NCI-H526 (cell line): ENCODE results near the gene AP3D1.

Experiments used
- DNase-seq, 2 experiments: peaks; one replicate each; lab custom pipeline; 2025; lab: John Stamatoyannopoulos, UW

AP3D1 gene

DNA sequence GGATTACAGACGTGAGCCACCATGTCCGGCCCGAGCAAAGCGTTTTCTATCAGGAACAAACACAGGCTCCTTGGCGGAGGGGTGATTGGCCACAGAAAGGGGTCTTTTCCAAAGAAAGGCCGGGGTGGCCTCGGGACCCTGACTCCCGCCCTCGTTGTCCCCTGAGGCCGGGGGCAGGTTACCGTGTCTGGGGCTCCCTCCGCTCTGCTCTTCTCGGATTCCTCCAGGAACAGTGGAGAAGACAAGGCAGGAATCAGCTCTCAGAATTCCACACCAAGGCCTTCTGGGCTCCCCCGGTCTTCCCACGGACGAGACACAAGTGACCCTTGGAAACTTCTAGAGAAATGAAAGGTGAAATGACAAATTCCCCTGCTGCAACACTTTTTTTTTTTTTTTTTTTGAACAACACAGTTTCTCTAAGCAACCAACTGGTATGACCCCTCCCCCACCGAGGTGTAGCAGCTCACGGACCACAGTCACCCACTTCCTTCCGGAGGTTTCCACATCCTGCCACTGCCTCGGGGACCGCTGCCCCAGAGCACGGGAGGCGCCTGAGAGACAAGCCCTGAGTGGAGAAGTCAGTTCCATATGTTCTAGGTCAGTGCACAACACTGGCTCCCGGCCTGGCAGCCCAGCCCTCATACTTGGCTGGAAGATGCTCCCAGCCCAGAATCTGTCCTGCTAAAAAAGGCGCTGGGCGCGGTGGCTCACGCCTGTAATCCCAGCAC is 66.2 kb downstream of the AP3D1 start:
- DNase-seq: no peak

DNA sequence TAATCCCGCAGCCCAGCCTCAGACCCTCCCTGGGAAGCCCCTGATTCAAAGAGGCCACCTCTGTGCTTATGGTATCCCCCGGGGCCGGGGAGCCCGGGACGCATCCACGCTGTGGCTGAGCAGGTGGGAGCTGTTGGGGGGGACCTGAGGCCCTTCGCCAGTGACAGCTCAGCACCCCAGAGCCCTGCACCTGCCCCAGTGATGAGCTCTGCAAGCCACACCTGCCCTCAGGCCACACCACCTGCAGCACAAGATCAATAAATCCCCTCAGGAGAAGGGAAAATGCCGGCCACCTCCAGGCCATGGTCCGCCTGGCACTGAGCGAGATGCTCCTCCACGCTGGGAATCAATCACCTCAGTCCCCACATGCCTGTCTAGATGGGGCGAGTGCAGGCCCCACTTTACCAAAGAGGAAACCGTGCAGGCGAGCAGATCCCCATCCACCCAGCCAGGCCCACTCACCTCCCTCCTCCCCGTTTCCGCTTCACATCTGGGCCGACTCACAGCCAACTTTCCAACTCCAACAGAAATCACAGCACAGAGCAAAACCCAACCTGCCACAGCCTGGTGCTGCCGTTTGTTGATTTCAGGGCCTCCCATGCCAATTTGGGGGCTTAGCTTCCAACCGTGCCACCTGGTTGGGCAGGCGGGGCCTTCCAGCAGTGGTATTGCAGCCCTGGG is 68.1 kb downstream of the AP3D1 start:
- DNase-seq: no peak

- no peak for DNase-seq
These were observed 69.2 kb downstream of the AP3D1 start for GRCh38 chr19:2081873-2082810.

- DNase-seq: no peak
These were observed 70.9 kb downstream of the AP3D1 start for GRCh38 chr19:2080336-2080988.

DNA sequence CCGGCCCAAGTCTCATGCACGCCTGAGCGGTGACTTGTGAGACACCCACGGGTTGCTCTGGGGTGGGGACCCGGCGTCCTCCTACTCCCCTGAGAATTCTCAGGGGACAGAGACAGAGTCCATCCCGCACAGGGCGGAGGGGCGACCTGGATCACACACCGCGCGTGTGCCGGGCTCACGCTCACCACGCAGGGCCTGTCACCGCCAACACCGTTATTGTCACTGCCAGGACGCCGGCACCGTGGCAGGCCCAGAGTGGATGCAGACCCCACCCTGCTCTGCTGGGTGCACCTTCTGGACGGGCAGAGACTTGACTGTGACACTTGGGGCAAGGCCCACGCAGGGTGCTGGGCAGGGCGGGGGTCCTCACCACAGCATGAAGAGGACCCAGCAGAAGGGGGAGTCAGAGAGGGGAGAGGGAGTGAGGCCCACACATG is 71.5 kb downstream of the AP3D1 start:
- DNase-seq: no peak

GRCh38 chr19:2079076-2079864 is 72.1 kb downstream of the AP3D1 start:
- DNase-seq: no peak

DNA sequence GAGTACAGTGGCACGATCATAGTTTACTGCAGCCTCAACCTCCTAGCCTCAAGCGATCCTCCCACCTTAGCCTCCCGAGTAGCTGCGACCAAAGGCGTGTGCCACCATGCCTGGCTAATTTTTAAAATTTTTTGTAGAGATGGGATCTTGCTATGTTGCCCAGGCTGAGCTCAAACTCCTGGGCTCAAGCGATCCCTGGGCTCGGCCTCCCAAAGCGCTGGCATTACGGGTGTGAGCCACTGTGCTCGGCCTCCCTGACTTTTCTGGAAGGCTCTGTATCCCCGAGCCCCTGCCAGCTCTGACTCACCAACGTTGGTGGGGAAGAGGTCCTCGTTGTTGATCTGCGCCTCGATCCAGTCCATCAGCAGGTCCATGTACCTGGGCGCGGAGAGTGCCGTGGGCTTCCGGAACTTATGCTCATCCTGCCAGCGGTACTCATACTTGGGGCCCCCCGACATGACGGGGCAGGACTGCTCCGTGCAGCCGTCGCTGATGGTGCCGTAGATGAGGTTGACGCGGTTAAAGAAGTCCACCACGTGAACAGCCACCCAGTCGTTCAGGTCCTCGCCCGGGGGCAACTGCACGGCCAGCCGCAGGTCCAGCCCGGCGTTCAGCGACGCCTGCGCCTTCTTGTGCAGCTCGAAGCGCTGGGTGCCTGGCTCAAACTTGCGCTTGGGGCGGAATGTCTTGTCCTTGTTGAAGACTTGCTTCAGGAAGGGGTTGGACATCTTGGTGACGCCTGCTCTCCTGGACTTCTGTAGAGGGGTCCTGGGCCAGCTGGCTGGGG is 73.3 kb downstream of the AP3D1 start:
- DNase-seq: no peak

GRCh38 chr19:2077398-2077797 is 74.0 kb downstream of the AP3D1 start:
- no peak for DNase-seq

DNA sequence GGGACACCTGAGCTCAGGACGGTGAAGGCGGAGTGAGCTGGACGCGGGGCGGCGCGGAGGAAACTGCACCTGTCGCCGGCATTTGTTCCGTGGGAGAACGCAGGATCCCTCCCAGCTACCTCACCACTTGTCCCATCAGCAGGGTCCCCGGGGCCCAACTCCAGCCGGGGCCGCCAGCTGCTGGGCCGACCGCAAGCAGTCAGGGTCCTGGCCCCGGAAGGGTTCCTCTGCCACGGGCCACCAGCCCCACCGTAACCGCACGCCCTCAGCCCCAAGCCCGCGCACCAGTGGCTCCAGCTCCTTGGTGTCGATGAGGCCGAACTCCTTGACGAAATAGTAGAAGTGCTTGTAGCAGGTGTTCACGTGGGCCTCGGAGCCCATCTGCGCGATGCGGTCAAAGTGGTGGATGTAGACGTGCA is 74.8 kb downstream of the AP3D1 start:
- DNase-seq: no peak

- no peak for DNase-seq
These were observed 78.4 kb downstream of the AP3D1 start for GRCh38 chr19:2072757-2073551.

DNA sequence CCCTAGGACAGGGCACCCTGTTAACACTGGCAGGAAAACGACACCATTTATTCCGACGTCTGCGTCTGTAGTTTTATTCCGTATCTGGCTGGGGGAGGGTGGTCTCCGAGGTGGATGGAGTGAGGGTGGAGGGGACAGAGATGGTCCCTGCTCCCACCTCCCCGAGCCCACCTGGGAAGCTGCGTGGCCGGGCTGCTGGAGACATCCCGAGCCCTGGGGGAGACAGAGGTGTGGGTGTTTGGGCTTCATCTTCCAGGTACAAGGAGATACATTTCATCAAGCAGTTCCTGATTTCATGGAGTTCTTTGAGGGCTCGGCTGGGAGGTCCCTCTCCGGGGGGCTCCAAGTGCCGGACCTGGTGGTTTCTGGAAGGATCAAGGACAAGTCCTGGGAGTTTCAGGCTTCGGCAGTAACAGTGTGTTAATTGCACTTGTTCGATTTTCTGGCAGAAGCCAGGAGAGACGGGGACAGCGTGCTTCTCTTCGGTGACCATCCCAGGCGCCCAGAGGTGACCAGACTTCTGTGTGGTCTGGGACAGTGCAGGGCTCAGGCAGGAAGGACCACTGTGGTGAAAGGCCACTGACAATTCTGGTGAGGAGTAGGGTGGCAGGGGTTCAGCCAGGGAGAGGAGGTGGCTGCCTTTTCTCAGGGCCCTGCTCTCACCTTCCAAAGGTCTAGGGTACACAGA is 80.2 kb downstream of the AP3D1 start:
- DNase-seq: no peak

- DNase-seq: no peak
These were observed 80.9 kb downstream of the AP3D1 start for GRCh38 chr19:2070436-2070827.

- no peak for DNase-seq
These were observed 86.4 kb downstream of the AP3D1 start for GRCh38 chr19:2064788-2065524.

DNA sequence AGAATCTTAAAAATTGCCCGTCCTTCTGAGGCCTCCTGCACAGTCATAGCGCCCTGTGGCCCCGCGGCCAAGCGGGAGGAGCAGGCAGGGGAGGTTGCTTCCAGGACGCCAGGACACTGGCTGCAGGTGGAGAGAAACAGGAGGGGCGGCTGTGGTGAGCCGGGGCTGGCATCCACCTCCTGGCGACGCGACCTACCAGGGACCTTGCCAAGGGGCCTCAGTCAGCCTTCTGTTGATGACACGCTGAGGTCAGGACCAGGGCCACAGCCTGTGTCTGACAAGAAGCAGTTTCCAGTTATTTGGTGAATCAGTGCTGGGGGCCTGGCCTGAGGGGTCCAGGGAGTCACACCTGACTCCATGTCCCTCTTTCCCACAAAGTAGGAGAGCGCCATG is 87.0 kb downstream of the AP3D1 start:
- DNase-seq: no peak

GRCh38 chr19:2063824-2064223 is 87.5 kb downstream of the AP3D1 start:
- no peak for DNase-seq

- DNase-seq: no peak
These were observed 88.6 kb downstream of the AP3D1 start for GRCh38 chr19:2062770-2063169.

- no peak for DNase-seq
These were observed 89.0 kb downstream of the AP3D1 start for GRCh38 chr19:2062389-2062729.
